ENCODE results near the gene TPRKB.
A peak's percentile ranks its signal among the peaks of the same experiment; 100 is the strongest.
"Not testable (repeated sequence)": the region's sequence is repeated elsewhere in the genome, so short reads cannot be mapped to it uniquely, and the experiment has no call there.

The TPRKB gene

DNA sequence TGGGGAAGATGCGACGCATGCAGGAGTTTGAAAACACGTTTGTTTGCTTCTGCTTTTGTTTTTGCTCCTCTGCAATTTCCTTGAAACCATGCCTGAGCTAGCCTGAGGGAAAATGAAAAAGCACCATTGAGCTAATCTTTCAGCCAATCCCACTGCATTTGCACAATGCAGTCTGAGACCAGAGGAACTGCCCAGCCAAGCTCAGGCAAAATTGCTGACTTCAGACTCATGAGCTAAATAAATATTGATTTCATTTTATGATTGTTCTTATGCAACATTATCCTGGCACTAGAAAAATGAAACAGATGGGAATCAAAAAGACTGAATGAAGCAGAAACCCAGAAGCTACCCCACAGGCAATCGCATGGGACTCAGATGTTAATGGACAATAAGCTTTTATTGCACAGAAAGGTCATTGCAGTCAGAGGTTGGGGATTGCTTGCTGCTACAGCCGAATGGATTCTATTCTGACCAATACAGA lies 37.0 kb downstream of the TPRKB start:
- peak; percentile 10 for DNase-seq (ENCODE audit: low spot score)

- DNase-seq (ENCODE audit: low spot score): no peak
Measured at GRCh38 chr2:73699437-73699836, 37.7 kb downstream of the TPRKB start.

DNA sequence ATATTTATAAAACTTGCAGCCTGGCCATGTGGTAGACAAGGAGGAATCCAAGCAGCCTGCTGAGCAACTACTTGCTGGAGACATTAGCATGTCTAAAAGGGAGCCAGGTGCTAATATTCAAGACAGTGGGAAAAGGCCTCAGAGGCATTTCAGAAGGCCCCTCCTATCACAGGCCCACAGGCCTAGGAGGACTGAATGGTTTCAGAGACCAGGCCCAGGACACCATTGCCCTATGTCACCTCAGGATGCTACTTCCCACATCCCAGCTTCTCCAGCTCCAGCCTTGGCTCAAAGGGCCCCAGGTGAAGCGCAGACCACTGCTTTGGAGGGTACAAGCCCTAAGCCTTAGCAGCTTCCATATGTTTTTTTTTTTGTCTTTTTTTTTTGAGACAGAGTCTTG lies 39.0 kb downstream of the TPRKB start:
- DNase-seq (ENCODE audit: low spot score): no peak

- no peak for DNase-seq (ENCODE audit: low spot score)
Measured at GRCh38 chr2:73697606-73698005, 39.5 kb downstream of the TPRKB start.

DNA sequence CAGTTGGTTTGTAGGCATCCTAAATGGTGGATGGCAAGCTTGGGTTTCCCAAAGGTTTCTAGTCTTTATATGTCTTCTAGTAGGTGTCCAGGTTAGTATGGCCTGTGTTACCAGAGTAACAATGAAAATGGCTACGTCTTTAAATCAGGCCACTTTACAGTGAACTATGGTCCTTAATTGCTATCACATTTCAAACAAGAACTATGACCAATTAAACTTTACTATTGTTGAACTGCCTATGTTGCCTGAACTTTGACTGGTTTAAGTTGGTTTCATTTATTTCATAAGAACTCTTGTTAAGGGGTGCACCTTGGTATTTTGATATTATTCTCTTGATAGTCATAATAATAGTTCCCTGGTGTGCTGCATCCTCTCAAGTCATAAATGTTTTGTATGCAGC lies 40.2 kb downstream of the TPRKB start:
- DNase-seq (ENCODE audit: low spot score): not testable (repeated sequence)

DNA sequence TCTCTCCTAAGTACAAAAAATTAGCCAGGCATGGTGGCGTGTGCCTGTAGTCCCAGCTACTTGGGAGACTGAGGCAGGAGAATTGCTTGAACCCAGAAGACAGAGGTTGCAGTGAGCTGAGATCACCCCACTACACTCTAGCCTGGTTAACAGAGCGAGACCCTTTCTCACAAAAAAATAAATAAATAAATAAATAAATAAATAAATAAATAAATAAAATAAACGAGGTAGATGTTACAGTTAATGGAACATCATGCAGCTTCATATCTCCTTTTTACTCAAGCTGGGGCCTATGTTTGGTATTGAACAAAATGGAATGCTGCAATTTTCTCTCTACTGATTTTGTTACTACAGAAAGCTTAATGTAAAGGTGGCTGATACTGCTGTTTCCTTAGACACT lies 40.6 kb downstream of the TPRKB start:
- not testable (repeated sequence) for DNase-seq (ENCODE audit: low spot score)

DNA sequence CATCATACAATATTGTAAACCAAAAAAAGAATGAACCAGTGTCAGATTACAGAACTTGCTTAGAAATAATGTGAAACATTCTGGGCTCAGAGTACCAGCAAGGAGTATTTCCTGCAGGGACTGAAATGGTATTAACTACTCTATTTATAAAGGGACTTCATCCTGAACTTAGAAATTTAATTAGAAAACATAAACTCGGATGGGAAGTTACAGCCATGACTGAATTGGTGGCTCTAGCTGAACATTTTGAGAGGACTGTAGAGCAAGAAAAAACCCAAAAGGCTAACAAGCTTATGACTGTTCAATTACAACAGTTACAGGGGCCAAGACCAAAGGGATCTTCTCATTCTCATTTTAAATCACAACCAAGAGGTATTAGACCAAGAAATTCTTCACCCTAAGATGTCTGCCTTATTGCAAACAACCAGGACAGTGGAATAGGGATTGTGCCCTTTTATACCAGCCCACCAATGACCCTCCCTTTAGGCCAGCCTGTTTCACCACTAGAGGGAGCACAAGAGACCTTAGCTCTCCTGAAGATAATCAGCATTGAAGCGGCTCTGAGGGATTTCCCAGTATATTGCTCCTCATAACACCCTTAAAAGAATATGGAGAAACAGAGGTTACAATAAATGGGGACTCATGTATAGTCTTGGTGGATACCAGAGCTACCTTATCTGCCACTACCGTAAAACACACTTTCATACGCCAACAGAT lies 46.6 kb downstream of the TPRKB start:
- not testable (repeated sequence) for DNase-seq (ENCODE audit: low spot score)

DNA sequence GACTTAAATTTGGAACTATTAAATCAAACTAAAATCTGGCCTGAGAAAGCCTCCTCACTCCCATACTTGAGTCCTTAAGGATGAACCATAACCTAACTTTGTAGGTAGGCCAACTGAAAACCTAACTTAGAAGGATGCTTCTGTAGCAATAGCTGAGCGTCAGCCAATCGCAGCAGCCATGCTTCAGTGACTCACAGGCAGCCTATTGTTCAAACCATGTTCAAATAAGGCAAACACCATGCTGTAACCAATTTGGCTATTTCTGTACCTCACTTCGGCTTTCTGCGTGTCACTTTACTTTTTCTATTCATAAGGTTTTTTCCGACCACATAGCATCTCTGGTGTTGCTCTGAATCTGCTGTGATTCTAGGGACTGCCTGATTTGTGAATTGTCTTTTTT lies 48.7 kb downstream of the TPRKB start:
- DNase-seq (ENCODE audit: low spot score): not testable (repeated sequence)

DNA sequence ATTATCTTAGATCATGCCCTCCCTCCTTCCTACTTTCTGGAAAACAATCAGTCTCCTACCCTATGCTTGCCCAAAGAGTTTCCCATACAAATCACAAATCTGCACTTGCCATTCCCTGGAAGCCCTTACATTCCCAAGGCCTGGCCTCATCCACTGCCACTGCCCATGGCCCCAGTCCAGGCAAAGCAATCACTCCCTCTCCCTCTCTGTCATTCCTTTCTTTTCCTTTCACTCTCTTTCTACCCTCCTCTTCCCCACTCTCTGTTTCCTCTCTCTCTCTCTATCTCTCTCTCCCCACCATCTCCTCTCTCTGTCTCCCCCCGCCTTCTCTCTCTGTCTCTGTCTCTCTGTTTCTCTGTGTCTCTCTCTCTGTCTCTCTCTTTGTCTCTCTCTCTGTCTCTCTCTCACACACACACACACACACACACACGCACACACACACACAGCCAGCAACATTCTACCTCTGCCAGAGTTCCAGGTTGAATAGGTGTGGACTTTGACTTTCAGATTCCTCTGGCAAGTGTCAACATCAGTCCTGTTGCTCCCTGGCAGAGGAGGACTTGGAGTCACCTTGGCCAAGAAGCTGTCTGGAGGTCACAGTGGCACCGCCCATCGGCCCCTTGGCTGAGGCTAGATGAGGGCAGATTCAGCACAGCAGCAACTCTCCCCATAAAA lies 51.2 kb downstream of the TPRKB start:
- no peak for DNase-seq (ENCODE audit: low spot score)

GRCh38 chr2:73684905-73685304 lies 52.2 kb downstream of the TPRKB start:
- DNase-seq (ENCODE audit: low spot score): not testable (repeated sequence)

DNA sequence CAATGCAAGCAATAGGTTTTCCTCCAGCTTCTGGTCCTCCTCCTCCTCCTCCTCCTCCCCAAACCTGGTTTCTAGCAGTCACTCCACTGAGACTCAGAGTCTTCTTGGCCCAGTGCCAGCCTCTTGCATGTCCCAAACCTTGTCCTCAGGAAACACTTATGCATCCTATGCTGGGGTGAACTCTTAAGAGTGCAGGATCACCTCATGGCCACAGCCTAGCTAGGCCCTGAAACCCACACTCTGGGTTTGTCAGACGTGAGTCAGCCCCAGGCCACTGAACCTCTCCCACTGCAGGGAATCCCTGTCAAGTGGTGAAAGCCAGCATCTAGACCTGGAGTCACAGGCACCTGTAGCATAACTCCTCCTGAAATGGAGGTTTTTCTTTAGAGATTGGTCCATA lies 52.8 kb downstream of the TPRKB start:
- DNase-seq (ENCODE audit: low spot score): not testable (repeated sequence)

DNA sequence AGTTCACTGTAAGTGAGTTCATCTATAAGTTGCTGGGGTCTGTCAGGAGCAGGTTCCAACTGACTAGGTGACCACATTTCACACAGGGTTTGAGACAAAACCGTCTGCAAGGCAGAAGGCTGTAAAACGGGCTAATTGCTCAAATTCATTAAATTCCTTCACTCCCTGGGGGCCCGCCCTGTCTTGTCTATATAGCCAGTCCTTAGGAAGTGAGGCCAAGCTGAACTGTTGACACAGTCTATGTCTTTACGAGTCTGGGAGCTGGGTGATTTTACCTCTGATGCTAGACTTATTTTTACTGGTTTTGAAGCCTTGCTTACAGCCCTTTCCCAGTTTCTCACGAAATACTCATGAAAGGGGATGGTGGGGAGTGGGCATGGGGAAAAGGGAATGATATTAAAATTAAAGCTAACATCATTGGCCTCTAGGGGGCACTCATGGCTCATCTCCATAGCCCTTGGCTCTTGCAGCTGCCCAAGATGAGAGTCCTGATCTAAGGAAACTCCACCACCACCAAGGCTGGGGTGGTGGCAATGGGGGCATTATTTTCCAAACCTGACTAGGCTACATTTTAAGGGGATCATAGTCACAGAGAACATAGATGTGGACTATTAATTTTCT lies 57.1 kb downstream of the TPRKB start:
- DNase-seq (ENCODE audit: low spot score): peak; percentile 11

All from globus pallidus (tissue), 1 donor.